Ovary (tissue), 3 donors: Measurements from ENCODE around the gene FAM234B.

Source experiments
- EP300 ChIP-seq: sonication (generic); formaldehyde crosslinking; IDR thresholded peaks from one replicate; pipeline ENCODE4 v1.6.1; 2017; ENCODE audit warnings: antibody characterized with exemption
- POLR2A ChIP-seq: fragments of 450-650 bp; IDR thresholded peaks from one replicate; pipeline ENCODE4 v1.6.1; 2017; ENCODE audit warnings: antibody characterized with exemption, mild to moderate bottlenecking, moderate library complexity
- TF ChIP-seq, protein P1 (sequence below), 3 donors: fragments of 450-650 bp in 2 of 3; fragments of 200-600 bp in 1 of 3; IDR thresholded peaks; one replicate each; pipeline versions ENCODE4 v1.5.1 to v1.8.0; 2016 to 2022; ENCODE audit warnings: antibody characterized with exemption in 3 of 3, mild to moderate bottlenecking in 1 of 3
- donor health status: DM: no; HTN: no; CAD: no.

DNA sequence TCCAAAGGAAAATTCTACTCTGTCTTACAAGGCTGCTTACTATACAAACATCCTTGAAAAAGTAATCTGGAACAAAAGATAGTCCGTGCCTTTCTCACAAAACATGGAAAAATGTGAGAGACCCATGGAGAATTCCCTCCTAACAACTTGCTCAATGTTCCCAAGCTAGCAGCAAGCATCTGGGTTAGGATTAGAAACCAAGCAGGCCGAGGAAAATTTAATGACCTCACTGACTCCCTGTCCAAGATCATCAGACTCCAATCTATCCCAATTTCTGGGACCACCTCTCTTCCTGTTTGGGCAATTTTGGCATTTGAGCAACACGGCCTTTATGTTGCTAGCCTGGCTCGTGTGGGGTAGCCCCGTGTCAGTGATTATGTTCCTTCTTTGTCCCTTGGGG is 77.4 kb downstream of the FAM234B start:
- TF ChIP-seq, protein P1, sequence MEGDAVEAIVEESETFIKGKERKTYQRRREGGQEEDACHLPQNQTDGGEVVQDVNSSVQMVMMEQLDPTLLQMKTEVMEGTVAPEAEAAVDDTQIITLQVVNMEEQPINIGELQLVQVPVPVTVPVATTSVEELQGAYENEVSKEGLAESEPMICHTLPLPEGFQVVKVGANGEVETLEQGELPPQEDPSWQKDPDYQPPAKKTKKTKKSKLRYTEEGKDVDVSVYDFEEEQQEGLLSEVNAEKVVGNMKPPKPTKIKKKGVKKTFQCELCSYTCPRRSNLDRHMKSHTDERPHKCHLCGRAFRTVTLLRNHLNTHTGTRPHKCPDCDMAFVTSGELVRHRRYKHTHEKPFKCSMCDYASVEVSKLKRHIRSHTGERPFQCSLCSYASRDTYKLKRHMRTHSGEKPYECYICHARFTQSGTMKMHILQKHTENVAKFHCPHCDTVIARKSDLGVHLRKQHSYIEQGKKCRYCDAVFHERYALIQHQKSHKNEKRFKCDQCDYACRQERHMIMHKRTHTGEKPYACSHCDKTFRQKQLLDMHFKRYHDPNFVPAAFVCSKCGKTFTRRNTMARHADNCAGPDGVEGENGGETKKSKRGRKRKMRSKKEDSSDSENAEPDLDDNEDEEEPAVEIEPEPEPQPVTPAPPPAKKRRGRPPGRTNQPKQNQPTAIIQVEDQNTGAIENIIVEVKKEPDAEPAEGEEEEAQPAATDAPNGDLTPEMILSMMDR (IDR thresholded peaks at IDR 0.05), result no peak
- TF ChIP-seq EP300, result no peak
- TF ChIP-seq POLR2A, result no peak
